HL-60 (cell line): ENCODE results near the gene ODF4.

Experiments used
- TF ChIP-seq, protein P1 (sequence below): IDR thresholded peaks from one replicate; pipeline ENCODE4 v1.5.1; 2011; ENCODE audit warnings: low read length, control low read depth, inconsistent platforms; ENCODE audit not compliant: insufficient read depth
- TF ChIP-seq, protein P2 (sequence below): IDR thresholded peaks from 2 replicates; pipeline ENCODE4 v1.6.1; 2012; ENCODE audit warnings: low read depth; ENCODE audit not compliant: insufficient replicate concordance

DNA sequence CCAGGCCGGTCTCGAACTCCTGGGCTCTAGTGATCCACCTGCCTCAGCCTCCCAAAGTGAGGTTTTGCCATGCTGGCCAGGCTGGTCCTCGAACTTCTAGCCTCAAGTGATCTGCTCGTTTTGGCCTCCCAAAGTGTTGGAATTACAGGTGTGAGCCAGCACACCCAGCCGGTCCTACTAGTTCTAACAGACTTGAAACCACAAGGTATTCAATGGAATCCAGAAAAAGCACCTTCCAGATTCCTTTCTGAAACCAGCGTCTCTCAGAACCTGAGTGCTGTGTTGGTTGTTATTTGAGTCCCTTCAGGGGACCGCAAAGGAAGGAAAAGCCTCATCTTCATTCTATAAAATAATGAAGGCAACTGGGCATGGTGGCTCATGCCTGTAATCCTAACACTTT lies 32.8 kb downstream of the ODF4 start:
- TF ChIP-seq, protein P1, sequence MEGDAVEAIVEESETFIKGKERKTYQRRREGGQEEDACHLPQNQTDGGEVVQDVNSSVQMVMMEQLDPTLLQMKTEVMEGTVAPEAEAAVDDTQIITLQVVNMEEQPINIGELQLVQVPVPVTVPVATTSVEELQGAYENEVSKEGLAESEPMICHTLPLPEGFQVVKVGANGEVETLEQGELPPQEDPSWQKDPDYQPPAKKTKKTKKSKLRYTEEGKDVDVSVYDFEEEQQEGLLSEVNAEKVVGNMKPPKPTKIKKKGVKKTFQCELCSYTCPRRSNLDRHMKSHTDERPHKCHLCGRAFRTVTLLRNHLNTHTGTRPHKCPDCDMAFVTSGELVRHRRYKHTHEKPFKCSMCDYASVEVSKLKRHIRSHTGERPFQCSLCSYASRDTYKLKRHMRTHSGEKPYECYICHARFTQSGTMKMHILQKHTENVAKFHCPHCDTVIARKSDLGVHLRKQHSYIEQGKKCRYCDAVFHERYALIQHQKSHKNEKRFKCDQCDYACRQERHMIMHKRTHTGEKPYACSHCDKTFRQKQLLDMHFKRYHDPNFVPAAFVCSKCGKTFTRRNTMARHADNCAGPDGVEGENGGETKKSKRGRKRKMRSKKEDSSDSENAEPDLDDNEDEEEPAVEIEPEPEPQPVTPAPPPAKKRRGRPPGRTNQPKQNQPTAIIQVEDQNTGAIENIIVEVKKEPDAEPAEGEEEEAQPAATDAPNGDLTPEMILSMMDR: no peak
- TF ChIP-seq, protein P2, sequence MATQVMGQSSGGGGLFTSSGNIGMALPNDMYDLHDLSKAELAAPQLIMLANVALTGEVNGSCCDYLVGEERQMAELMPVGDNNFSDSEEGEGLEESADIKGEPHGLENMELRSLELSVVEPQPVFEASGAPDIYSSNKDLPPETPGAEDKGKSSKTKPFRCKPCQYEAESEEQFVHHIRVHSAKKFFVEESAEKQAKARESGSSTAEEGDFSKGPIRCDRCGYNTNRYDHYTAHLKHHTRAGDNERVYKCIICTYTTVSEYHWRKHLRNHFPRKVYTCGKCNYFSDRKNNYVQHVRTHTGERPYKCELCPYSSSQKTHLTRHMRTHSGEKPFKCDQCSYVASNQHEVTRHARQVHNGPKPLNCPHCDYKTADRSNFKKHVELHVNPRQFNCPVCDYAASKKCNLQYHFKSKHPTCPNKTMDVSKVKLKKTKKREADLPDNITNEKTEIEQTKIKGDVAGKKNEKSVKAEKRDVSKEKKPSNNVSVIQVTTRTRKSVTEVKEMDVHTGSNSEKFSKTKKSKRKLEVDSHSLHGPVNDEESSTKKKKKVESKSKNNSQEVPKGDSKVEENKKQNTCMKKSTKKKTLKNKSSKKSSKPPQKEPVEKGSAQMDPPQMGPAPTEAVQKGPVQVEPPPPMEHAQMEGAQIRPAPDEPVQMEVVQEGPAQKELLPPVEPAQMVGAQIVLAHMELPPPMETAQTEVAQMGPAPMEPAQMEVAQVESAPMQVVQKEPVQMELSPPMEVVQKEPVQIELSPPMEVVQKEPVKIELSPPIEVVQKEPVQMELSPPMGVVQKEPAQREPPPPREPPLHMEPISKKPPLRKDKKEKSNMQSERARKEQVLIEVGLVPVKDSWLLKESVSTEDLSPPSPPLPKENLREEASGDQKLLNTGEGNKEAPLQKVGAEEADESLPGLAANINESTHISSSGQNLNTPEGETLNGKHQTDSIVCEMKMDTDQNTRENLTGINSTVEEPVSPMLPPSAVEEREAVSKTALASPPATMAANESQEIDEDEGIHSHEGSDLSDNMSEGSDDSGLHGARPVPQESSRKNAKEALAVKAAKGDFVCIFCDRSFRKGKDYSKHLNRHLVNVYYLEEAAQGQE: no peak
